ENCODE data around the gene DEFB131A.
"Not testable (repeated sequence)": the region's sequence is repeated elsewhere in the genome, so short reads cannot be mapped to it uniquely, and the experiment has no call there.

- TF ChIP-seq, protein P1, sequence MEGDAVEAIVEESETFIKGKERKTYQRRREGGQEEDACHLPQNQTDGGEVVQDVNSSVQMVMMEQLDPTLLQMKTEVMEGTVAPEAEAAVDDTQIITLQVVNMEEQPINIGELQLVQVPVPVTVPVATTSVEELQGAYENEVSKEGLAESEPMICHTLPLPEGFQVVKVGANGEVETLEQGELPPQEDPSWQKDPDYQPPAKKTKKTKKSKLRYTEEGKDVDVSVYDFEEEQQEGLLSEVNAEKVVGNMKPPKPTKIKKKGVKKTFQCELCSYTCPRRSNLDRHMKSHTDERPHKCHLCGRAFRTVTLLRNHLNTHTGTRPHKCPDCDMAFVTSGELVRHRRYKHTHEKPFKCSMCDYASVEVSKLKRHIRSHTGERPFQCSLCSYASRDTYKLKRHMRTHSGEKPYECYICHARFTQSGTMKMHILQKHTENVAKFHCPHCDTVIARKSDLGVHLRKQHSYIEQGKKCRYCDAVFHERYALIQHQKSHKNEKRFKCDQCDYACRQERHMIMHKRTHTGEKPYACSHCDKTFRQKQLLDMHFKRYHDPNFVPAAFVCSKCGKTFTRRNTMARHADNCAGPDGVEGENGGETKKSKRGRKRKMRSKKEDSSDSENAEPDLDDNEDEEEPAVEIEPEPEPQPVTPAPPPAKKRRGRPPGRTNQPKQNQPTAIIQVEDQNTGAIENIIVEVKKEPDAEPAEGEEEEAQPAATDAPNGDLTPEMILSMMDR (IDR thresholded peaks at IDR 0.05) = not testable (repeated sequence)
- not testable (repeated sequence) for TF ChIP-seq POLR2A (IDR thresholded peaks at IDR 0.05)
These were observed 8.0 kb downstream of the DEFB131A start for GRCh38 chr4:9452251-9452650.

Measured in right lobe of liver (tissue), 4 donors.